Glutamatergic neuron (in vitro differentiated cells): ENCODE measurements around the gene IGSF9. TPM values are rescaled to one million over a fixed set of nuclear protein-coding genes. Genes with fewer than 3 reads are reported as not detected.

ENCODE experiments used
- DNase-seq: peaks from one replicate; pipeline ENCODE4 v3.0.0; 2022
- H3K27ac Mint-ChIP-seq: one replicate; pipeline ENCODE4 v1.8.0; 2020; ENCODE audit warnings: mild to moderate bottlenecking, mixed read lengths, inconsistent platforms; ENCODE audit not compliant: unreplicated experiment
- H3K27me3 Mint-ChIP-seq: one replicate; pipeline ENCODE4 v1.8.0; 2020; ENCODE audit warnings: mild to moderate bottlenecking, moderate library complexity, mixed read lengths, inconsistent platforms; ENCODE audit not compliant: unreplicated experiment
- H3K36me3 Mint-ChIP-seq: one replicate; pipeline ENCODE4 v1.8.0; 2020; ENCODE audit warnings: mild to moderate bottlenecking, mixed read lengths, inconsistent platforms; ENCODE audit not compliant: unreplicated experiment
- H3K4me1 Mint-ChIP-seq: one replicate; pipeline ENCODE4 v1.8.0; 2020; ENCODE audit warnings: mild to moderate bottlenecking, low read depth, mixed read lengths, inconsistent platforms; ENCODE audit not compliant: unreplicated experiment
- H3K4me3 Mint-ChIP-seq: one replicate; pipeline ENCODE4 v1.8.0; 2020; ENCODE audit warnings: mild to moderate bottlenecking, mixed read lengths, inconsistent platforms; ENCODE audit not compliant: unreplicated experiment
- H3K9me3 Mint-ChIP-seq: one replicate; pipeline ENCODE4 v1.8.0; 2020; ENCODE audit warnings: mild to moderate bottlenecking, moderate library complexity, mixed read lengths, inconsistent platforms; ENCODE audit not compliant: unreplicated experiment
- total RNA-seq: library from RNA; stranded (reverse); fragmentation: NEBNext Ultra II Directional; extraction: Animal tissue kit (Norgen Biotek cat#: 25700); gene quantifications from one replicate; pipeline ENCODE4 v1.2.1, GENCODE V29; 2021; ENCODE audit not compliant: unreplicated experiment
- TF ChIP-seq, protein P1 (sequence below): fragments of 200-600 bp; sonication (generic); IDR thresholded peaks from one replicate; pipeline ENCODE4 v1.5.0; 2021; ENCODE audit not compliant: partially characterized antibody, unreplicated experiment

Gene IGSF9
- total RNA-seq, 1 donor from 2014 or later = 23.4 TPM

DNA sequence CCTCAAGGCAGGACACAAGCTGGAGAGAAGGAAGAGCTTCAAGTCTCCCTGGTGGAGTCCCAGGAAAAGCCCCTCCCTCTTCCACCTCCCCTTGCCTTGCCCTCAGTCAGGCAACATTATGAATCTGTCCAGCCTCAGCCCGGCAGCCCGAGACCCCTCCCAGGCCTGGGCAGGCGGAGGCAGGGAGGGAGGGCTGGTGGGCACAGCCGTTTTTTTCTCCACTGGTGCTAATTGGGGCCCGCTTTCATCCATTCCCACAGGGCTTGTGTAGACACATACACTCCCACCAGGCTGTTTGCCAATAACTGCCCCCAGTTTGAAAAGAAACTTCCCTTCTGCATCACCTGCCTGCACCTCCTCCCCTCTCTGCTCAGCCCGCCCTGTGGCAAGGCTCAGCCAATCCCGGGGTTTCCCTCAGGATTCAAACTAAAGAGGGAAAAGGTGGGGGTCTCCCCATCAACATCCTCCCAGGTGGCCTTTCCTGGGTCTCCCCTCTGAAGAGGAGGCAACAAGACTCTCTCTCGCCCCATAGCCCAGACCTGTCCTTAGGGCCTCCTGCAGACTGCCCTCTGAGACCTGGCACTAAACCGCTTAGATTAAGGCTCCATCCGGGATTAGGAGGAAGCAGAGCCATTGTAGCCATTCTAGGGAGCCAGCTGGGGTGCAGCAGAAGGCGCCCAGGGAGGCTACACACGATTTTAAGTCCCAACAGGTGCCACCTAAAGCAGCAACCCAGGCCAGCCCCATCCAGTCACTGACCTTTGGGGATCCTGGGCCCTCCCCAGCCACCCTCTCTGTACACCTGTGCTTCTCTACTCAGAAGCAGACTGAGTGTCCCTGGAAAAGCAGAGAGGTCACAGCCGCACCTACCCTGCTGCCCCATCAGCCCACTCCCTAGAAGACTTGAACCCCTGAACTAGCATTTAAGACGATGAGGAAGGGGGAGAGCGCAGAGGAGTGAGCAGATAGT, 3.5 kb downstream of the IGSF9 start:
- H3K4me3 Mint-ChIP-seq = peak overlapping the region; percentile 69
- TF ChIP-seq, protein P1, sequence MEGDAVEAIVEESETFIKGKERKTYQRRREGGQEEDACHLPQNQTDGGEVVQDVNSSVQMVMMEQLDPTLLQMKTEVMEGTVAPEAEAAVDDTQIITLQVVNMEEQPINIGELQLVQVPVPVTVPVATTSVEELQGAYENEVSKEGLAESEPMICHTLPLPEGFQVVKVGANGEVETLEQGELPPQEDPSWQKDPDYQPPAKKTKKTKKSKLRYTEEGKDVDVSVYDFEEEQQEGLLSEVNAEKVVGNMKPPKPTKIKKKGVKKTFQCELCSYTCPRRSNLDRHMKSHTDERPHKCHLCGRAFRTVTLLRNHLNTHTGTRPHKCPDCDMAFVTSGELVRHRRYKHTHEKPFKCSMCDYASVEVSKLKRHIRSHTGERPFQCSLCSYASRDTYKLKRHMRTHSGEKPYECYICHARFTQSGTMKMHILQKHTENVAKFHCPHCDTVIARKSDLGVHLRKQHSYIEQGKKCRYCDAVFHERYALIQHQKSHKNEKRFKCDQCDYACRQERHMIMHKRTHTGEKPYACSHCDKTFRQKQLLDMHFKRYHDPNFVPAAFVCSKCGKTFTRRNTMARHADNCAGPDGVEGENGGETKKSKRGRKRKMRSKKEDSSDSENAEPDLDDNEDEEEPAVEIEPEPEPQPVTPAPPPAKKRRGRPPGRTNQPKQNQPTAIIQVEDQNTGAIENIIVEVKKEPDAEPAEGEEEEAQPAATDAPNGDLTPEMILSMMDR = no peak
- no peaks in the 10 kb centered on the region for H3K36me3 Mint-ChIP-seq
- peak overlapping the region; percentile 55 for H3K27ac Mint-ChIP-seq
- DNase-seq = no peak
- peaks cover 34% of the 10 kb centered on the region for H3K4me1 Mint-ChIP-seq
- peaks cover 19% of the 10 kb centered on the region for H3K27me3 Mint-ChIP-seq
- H3K9me3 Mint-ChIP-seq = peaks cover 4% of the 10 kb centered on the region

DNA sequence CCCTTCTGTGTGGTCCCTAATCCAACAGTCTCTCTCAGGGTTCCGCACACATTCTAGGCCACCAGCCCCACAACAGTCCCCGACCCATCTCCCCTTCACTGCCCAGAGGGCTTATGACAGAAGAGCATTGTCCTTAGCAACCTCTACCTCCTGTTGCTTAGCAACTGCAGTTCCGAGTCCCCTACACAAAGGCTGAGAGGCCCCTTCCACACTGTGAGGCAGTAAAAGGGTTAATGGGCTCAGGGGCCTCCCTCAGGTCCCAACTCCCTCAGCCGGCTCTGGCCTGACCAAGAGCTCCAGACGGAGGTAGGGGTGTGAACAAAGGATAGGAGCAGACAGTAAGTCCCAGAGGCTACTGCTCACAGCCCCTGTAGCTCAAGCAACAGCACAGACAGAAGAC, 4.3 kb downstream of the IGSF9 start:
- H3K9me3 Mint-ChIP-seq = peaks cover 6% of the 10 kb centered on the region
- peak overlapping the region; percentile 48 for H3K27ac Mint-ChIP-seq
- H3K4me3 Mint-ChIP-seq = peak overlapping the region; percentile 36
- no peaks in the 10 kb centered on the region for H3K36me3 Mint-ChIP-seq
- TF ChIP-seq, protein P1 = no peak
- no peak for DNase-seq
- peaks cover 19% of the 10 kb centered on the region for H3K27me3 Mint-ChIP-seq
- H3K4me1 Mint-ChIP-seq = peaks cover 34% of the 10 kb centered on the region

GRCh38 chr1:159940006-159940620, 5.3 kb downstream of the IGSF9 start:
- Mint-ChIP-seq H3K4me1 (peaks cover 34% of the 10 kb centered on the region), H3K27ac (peak overlapping the region; percentile 4), H3K36me3 (no peaks in the 10 kb centered on the region), H3K27me3 (peaks cover 14% of the 10 kb centered on the region), H3K4me3 (peak overlapping the region; percentile 17), H3K9me3 (peaks cover 10% of the 10 kb centered on the region)
- DNase-seq = no peak
- TF ChIP-seq, protein P1 = no peak

DNA sequence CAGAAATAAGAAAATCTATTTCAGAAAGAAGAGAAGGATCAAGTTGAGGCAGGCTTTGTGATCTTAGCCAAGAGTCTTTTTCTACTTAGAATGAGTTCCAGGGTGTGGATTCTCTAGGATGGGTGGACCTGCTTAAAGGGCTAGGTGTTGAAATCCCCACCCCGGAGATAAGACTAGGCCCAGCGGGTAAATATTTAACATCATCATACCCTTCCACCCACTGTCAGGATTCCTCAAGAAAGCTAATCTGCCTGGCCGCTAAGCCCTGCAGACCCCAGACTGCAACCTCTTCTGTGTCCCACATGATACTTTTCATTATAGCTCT, 5.8 kb downstream of the IGSF9 start:
- peaks cover 10% of the 10 kb centered on the region for H3K9me3 Mint-ChIP-seq
- H3K27ac Mint-ChIP-seq = peak overlapping the region; percentile 20
- peaks cover 32% of the 10 kb centered on the region for H3K4me1 Mint-ChIP-seq
- no peak overlapping the region for H3K4me3 Mint-ChIP-seq
- no peaks in the 10 kb centered on the region for H3K36me3 Mint-ChIP-seq
- no peak for DNase-seq
- peaks cover 9% of the 10 kb centered on the region for H3K27me3 Mint-ChIP-seq
- TF ChIP-seq, protein P1 = no peak
